Glomerular endothelial cell (primary cell): ENCODE results near the gene CFAP46. TPM values are rescaled to one million over a fixed set of nuclear protein-coding genes. Genes with fewer than 3 reads are reported as not detected.

ENCODE experiments used
- DNase-seq: peaks from one replicate; pipeline ENCODE4 v3.0.0-alpha.2; 2011; ENCODE audit warnings: low read depth, low spot score; ENCODE audit errors: extremely low read depth
- total RNA-seq: library from RNA; depleted of rRNA; stranded (reverse); fragments of >200 nt; gene quantifications from 2 replicates; pipeline ENCODE4 v1.2.3, GENCODE V29; 2015

CFAP46 gene
- 1.9 and 3.2 TPM in 2 replicates for total RNA-seq

DNA sequence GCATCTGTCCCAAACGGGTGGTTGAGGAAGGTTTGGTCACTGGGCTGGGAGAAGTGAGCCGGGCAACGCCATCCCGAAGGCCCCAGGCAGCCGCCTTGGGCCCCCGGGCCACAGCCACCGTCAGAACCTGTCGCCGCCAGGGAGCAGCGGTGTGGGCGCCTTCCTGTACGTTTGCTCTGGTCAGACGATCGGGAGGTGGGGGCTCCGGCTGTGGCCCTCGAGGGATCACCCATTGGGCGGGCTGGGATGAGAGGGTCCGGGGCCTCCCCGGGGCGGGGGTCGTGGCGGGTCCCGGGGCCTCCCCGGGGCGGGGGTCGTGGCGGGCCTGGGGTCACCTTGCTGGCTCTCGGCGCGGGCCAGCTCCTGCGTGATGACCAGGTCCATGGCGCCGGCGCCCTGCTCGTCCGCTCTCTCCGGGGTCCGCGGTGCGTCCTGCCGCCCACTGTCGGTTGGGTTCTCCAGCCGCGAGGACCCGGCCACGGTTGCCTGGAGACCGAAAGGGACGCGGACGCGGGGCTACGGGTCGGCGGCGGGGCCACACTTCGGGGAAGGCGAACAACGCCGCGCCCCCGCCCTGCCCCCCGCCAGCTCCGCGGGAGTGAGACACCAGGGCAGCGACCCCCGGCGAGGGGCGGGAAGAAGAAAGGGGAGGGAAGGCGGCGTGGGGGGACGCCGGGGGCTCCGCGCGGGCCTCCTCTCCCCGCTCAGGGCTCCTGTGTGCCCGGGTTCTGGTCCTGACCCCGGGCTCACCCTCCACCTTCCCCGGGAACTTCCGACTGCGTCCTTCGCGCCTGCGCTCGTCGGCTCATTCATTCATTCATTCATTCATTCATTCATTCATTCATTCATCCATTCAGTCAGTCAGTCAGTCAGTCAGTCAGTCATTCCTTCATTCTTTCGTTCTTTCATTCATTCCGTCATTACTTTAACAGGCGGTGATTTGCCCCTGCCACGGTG lies at the start of gene CFAP46:
Gene CFAP46 (minus strand): TSS at position 470 of the 957 bp plus-strand sequence. CDS start 86 bp downstream, at position 384.
- DNase-seq, result no peak

DNA sequence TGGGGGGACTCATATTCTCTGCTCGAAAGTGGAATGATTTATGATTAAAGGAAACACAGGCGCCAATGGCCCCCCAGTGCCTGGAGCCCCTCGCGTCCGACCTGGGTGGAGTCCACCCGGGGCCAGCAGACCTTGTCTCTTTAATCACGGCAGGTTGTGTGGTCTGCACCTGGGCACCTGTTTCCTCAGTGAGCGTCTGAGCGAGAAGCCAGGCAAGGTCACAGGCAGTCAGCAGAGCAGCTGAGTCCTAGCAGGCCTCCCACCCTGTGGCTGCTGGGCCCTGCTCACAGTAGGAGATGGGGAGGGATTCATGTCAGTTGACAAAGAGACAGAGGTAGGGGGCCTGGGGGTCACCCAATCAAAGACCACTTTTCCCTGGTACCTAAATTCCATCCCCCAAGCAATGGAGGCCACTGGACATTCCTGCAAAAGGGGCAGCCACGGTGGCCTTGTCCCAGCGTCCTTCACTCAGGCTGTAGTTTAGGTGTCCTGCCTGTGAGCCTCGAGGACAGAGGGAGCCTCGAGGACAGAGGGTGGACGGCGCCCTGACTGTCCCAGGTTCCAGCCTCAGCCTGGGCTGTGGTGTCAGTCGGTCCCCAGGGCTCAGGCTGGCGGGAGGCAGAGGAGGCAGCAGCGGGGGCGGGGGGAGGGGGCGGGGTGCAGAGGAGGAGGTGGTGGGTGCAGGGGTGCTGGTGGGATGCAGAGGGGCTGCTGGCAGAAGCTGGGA lies 49.5 kb upstream of the CFAP46 start:
- no peak for DNase-seq

DNA sequence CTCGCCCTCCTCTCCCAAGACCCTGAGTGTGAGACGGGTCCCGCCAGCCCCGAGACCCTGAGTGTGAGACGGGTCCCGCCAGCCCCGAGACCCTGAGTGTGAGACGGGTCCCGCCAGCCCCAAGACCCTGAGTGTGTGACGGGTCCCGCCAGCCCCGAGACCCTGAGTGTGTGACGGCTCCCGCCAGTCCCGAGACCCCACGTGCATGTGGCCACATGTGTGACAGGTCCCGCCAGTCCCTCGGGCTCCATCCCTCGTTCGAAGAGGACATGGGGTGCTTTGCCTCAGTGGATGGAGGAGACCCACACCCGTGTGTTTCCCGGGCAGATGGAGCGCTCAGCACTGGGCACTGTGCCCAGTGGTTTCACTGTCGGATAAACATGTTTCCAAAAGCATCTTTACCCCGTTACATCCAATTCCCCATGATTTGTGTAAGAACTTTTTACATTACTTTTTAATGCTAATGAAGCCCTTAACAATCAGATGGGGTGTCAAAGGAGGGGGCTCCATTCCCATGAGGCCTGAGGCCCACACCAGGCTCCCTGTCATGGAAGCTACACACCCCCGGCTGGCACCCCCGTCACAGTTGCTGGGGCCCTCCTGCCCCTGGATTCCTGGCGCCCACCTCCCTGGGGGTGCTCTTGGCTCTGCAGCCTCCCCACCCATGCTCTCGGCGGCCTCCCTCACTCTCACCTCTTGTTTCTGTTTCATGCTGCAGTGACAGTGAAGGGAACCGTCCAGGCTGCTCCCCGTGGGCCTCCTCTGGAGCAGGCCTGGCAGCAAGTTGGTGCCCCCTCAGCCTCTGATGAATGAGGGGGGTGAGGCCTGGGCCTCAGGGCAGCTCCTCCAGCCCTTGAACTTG lies 48.5 kb upstream of the CFAP46 start:
- DNase-seq, result no peak

DNA sequence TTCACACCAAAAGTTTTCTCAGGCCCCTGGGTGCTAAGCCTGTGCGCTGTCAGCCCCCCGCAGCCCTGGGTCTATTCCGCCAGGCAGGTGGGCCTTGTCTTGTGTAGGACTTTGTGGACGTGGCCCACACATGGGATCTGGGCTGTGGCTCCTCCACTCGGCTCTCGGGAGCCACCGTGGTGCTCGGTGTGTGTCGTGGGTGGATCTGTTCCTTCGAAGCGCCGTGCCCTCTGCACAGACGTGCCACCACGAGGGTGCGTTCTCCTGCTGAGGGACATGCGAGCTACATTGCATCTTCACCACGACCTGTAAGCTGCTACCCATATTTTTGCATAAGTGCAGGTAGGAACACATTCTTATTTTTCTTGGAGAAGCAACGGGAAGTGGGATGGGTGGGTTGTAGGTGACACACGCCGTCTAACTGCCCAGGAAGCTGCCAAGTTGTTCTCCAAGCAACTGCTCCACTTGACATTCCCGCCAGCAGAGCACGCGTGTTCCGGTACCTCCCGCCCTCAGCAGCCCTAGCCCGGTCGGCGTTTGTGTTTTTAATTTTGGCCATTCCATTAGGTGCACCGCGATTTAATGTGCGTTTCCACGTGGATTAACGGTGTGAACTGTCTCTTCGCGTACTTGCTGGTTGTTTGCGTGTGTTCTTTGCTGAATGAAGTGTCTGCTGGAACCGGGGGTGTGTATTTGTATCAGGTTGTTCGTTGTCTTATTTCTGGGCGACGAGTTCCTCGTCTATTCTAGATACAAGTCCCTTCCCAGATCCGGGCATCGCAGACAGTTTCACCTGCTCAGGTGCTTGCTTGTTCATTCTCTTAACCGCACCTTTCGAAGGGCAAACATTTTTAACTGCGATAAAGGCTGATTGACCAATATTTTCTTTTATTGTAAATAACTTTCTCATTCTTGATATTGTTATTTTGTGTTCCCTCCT lies 47.4 kb upstream of the CFAP46 start:
- no peak for DNase-seq

DNA sequence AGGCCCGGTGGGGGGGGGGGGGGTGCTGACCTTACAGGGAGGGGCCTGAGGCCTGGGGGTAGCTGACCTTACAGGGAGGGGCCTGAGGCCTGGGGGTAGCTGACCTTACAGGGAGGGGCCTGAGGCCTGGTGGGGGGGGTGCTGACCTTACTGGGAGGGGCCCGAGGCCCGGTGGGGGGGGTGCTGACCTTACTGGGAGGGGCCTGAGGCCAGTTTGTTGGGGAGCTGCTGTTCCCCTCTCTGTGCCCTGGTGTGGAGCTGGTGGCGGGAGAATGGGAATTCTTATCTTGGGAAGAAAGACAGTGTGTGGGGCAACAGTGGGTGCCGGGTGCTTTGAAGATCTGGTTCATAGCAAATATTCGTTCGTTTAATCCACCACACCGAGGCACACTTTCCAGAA lies 46.6 kb upstream of the CFAP46 start:
- DNase-seq, result no peak

DNA sequence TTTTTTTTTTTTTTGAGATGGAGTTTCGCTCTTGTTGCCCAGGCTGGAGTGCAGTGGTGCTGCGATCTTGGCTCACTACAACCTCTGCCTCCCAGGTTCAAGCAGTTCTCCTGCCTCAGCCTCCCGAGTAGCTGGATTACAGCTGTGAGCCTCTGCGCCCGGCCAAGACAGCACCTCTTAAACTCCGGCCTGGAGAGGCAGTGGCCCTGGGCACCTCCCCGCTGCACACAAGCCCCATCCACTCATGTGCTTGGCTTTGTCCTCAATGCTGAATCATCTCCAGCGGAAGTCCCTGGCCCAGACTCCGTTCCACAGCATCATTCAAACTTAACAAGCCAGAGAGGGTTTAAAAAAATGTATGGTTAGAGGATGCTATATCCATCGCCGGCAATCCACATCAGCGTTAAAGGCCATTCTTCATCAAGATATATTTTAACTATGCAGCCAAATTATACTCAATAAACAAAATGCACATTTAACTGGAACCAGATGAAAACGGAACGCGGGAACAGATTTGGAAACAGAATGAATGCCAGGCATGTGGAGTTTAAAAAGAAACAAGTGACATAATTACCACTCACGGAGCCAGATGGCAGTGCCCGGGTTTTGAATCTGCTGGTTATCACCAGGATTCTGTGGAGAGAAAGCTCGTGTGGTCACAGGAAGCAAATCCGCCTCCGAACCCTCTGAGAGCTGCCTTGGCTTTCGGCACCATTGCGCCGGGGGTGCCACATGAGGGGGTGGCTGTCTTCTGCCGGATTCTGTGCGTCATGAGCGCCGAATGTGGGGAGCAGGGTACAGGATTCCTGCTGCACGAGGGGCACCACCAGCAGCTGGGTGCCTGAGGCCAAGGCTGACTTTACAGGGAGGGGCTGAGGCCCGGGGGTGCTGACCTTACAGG lies 45.6 kb upstream of the CFAP46 start:
- no peak for DNase-seq

DNA sequence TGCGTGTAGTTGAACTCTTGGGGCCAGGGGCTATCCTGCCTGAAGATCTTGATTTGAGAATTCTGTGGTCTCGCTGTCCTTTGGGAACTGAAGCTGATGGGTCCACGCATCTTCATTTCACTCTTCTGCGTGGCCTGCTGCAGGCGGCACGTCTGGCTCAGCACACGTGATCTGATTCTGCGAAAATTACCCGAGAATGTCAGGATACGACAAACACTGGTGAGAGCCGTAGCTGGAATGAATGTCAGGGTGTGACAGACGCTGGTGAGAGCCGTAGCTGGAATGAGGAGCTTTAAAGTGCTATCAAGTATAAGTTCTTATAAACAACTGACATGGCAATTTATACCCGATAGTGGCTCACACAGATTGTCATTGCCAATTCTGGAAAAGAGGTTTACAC lies 44.6 kb upstream of the CFAP46 start:
- no peak for DNase-seq

DNA sequence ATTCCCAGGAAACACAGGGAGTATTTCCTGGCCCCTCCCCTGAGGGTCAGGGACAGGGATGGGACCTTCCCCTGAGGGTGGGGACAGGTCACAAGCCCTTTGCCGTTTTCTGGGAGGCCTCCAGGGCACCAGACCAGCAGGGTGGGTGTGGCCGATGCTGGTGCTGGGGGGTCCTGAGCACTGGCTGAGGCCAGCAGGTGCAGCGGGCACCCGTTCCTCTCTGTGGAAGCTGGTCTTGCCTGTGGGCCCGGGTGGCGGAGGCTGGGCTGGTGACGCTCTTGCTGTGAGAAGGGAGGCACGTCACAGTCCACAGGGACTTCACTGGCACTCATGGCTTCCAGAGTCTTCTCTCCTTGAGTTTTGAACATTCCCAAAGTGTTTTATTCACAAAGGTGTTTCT lies 44.2 kb upstream of the CFAP46 start:
- no peak for DNase-seq

DNA sequence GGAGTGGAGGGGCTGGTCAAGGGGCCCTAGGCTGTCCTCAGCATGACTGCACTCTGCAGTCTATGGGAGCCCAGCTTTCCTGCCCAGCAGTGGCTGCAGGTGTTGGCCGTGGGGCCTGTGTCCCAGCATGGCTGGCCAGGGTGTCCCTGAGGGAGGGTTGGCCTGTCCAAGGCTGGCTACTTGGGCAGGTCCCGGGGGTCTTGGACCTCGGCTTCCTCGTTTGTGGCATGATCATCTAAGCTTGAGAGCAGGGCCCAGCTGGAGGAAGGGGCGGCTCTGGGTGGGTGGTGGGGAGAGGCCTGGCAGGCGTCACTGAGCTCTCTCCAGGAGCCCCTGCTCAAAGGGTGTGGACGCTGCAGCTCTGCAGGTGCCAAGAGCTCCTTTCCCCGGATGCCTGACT lies 43.7 kb upstream of the CFAP46 start:
- DNase-seq, result no peak

DNA sequence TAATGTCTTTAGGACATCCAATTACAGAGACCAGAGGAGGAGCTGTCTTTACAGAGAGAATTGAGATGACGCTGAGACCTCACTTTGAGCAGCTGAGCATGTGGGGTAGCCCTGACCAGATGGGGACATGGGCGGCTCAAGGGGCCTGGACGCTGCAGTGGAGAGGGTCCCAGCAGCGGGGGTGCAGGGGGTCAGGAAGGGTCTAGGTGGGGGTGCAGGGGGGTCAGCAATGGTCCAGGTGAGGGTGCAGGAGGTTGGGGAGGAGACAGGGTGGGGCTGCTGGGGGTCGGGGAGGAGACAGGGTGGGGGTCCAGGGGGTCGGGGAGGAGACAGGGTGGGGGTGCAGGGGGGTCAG lies 43.2 kb upstream of the CFAP46 start:
- DNase-seq, result no peak

DNA sequence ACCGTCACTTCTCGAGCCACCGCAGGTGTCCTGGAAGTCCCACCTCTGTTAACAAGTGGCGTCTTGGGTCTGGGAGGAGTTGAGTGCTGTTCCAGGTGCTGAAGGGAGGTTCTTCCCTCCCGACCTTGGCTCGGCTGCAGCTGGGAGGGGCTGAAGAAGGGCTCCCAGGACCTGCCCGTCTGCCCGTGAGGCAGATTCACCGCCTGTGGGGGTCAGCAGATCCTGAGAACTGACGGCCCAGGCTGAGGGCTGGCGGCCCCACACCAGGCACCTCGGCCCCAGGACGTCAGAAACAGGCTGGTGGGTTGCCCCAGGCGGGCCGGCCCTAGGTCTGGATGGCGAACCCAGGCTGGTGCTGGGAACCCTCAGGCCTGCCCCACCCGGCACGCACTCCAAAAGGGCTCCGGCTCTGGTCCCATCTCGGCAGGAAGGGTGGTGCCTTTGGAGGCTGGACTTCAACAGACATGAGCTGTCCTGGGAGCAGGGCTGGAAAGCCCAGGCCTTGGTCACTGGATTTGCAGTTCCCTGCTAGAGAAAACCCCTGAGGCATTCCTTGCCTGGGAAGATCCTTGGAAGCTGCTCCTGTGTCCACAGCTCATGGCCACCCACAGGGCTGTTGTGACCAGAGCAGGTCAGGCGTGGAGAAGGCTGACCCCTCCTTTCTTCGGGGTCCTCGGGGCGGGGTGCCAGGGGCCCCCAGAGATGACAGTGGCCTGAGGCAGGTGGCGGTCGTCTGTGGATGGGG lies 42.6 kb upstream of the CFAP46 start:
- DNase-seq, result no peak

DNA sequence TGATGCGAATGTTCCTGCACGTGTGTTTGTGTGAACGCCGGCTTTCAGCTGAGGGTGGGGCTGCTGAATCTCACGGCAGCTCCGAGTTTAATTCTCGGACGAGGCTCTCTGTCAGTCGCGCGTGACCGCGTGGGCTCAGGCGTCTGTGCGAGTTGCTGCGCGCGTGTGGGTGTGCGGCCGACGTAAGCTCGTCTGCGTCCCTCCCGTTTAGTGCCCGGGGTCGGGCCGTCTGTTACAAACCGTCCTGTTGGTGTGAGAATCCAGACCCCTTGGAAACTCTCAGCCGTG lies 41.6 kb upstream of the CFAP46 start:
- DNase-seq, result no peak

DNA sequence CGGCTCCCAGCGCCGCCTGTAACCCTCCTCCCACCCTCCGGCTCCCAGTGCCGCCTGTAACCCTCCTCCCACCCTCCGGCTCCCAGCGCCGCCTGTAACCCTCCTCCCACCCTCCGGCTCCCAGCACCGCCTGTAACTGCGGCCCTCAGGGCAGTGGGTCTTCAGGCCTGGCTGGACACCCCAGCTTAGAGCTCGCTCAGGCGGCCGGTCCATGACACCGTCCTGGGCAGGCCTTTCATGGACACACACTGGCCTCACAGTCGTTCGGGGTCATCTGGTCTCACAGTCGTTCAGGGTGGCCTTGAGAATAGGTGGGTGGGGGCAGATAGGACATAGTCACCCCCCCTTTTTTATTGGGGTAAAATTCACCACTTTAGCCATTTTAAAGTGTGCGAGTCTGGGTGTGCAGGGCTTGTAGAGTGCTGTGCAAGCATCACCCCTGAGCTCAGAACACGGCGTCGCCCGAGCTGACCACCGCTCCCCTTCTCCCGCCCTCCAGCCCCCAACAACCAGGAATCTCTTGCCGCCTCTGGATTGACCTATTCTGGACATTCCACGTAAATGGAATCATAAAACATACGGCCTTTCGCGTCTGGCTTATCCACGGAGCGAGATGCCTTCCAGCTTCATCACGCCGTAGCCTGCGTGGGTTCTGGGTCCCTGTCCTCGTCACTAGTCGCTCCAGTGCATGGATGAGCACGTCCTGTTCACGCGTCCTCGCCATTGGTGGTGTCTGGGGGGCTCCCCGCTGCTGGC lies 41.1 kb upstream of the CFAP46 start:
- no peak for DNase-seq

DNA sequence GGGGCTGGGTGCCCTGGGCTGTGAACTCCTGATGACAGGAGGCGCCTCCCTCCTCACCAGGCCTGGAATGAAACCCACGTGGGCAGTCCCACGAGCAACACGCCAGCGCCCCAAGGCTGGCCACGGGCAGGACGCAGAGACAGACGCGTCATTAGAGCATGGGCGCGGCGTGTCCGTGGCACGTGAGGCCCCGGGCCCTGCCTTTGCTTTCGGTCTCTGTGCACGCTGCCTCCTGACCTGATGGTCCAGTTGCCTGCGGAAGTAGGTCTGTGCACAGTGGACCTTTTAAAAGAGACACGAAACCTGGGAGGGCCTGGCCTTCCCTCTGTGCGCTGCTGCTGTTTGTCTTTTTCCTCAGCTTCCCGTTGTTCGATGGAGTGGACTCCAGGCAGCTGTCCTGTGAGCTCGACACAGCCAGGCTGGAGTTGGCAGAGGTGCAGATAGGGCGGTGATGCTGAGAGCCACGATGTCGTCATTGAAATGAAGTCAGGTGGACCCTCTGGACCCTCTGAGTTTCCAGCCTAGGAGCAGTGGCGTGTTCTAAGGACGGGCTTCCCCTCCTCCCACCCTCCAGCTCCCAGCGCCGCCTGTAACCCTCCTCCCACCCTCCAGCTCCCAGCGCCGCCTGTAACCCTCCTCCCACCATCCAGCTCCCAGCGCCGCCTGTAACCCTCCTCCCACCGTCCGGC lies 40.1 kb upstream of the CFAP46 start:
- no peak for DNase-seq

DNA sequence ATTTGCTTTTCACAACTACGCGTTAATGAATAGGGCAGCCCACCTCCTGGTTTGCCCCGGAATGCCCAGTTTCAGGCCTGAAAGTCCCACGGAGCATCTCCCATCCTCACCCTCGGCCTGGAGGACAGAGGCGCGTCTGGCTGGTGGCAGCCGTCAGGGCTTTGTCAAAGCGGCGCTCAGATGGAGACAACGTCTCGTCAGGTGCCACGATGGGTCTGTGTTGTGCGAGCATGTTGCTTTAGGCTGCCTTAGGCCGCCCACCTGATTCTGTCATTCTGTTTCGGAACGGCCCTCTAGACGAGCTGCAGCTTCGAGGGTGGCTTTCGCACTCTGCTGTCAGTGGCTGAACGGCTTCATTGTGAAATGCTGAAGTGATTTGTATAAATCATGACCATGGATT lies 39.4 kb upstream of the CFAP46 start:
- DNase-seq, result no peak

DNA sequence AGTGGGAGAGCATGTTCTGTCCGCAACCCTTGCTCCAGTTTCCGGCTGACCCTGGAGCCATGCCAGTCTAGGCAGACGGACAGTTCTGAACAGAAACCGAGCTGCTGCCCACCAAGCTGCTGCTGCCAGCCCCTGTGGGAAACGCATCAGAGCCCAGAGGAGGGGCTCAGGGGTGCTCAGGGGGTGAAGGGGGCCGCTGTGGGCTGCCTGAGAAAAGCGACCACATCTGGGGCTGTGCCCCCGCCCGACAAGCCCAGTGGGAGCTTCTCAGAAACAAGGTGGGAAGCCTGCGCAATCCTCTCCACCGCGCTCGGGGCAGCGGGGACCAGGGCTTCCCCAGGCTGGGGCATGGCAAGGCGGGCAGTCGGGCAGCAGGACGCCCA lies 38.8 kb upstream of the CFAP46 start:
- DNase-seq, result no peak

DNA sequence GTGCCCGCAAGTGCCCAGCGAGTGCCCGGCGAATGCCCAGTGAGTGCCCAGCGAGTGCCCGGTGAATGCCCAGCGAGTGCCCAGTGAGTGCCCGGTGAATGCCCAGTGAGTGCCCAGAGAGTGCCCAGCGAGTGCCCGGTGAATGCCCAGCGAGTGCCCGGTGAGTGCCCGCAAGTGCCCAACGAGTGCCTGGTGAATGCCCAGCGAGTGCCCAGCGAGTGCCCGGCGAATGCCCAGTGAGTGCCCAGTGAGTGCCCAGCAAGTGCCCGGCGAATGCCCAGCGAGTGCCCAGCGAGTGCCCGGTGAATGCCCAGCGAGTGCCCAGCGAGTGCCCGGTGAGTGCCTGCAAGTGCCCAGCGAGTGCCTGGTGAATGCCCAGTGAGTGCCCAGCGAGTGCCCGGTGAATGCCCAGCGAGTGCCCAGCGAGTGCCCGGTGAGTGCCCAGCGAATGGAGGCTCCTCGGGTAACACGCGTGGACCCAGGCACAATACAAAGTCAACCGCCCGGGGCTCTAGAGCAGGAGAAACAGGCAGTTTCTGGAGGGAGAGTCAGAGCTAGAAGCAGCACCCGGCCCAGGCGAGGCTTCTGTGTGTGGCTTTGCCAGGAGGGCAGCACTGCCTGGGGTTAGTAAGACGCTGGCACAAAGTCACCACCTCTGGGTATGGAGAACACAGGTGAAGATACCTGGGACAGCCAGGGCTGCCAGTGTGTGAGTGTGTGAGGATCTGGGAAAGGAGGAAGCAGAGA lies 38.2 kb upstream of the CFAP46 start:
- no peak for DNase-seq
